Neural cell (in vitro differentiated cells): Measurements from ENCODE around the gene UBTF. TPM values are rescaled to one million over a fixed set of nuclear protein-coding genes. Genes with fewer than 3 reads are reported as not detected.

Experiments
- H2AFZ ChIP-seq: fragments of 200-600, 300-800 bp; sonication (generic), shearing (Covaris generic); 2 replicates; pipeline ENCODE4 v1.6.0; 2014; ENCODE audit warnings: low read depth, mild to moderate bottlenecking, antibody characterized with exemption, low read length, moderate library complexity
- H3F3A ChIP-seq: fragments of 200-600 bp; shearing (Covaris generic); 2 replicates; pipeline ENCODE4 v1.6.1; 2016; ENCODE audit warnings: mild to moderate bottlenecking, moderate library complexity, mixed read lengths, antibody characterized with exemption, low read length; ENCODE audit not compliant: insufficient read depth, poor library complexity, severe bottlenecking
- H3K27ac ChIP-seq: fragments of 200-600, 300-800 bp; sonication (generic), shearing (Covaris generic); 2 replicates; pipeline ENCODE4 v1.5.1; 2014; ENCODE audit warnings: mild to moderate bottlenecking, low read length, moderate library complexity
- H3K27me3 ChIP-seq: fragments of 300-800, 200-600 bp; sonication (generic), shearing (Covaris generic); 2 replicates; pipeline ENCODE4 v1.6.0; 2014; ENCODE audit warnings: mild to moderate bottlenecking, low read depth, low read length, moderate library complexity; ENCODE audit not compliant: insufficient read depth
- H3K36me3 ChIP-seq: fragments of 300-800, 200-600 bp; sonication (generic), shearing (Covaris generic); 2 replicates; pipeline ENCODE4 v1.5.1; 2014; ENCODE audit warnings: mild to moderate bottlenecking, antibody characterized with exemption, low read length, moderate library complexity; ENCODE audit not compliant: insufficient read depth
- H3K4me2 ChIP-seq: fragments of 300-800, 200-600 bp; sonication (generic), shearing (Covaris generic); 2 replicates; pipeline ENCODE4 v1.6.0; 2014; ENCODE audit warnings: mild to moderate bottlenecking, low read length
- H3K4me3 ChIP-seq: fragments of 300-800, 200-600 bp; sonication (generic), shearing (Covaris generic); 2 replicates; pipeline ENCODE4 v1.5.1; 2014; ENCODE audit warnings: mild to moderate bottlenecking, low read length, moderate library complexity
- H3K79me2 ChIP-seq: fragments of 200-600 bp; shearing (Covaris generic); replicated peaks from 2 replicates; pipeline ENCODE4 v1.6.0; 2014; ENCODE audit warnings: mild to moderate bottlenecking, low read length, moderate library complexity; ENCODE audit not compliant: insufficient read depth
- H3K9ac ChIP-seq: fragments of 300-800, 200-600 bp; sonication (generic), shearing (Covaris generic); 2 replicates; pipeline ENCODE4 v1.6.1; 2016; ENCODE audit warnings: mild to moderate bottlenecking, low read length, mixed read lengths
- H3K9me2 ChIP-seq: fragments of 200-600 bp; shearing (Covaris generic); 2 replicates; pipeline ENCODE4 v1.6.1; 2016; ENCODE audit warnings: mild to moderate bottlenecking, low read length, mixed read lengths; ENCODE audit not compliant: insufficient read depth
- H3K9me3 ChIP-seq: fragments of 200-600, 300-800 bp; sonication (generic), shearing (Covaris generic); 2 replicates; pipeline ENCODE4 v1.6.1; 2016; ENCODE audit warnings: mild to moderate bottlenecking, mixed run types, low read length, moderate library complexity, mixed read lengths
- H4K20me1 ChIP-seq: fragments of 200-600 bp; shearing (Covaris generic); 2 replicates; pipeline ENCODE4 v1.6.1; 2016; ENCODE audit warnings: mild to moderate bottlenecking, mixed run types; ENCODE audit not compliant: insufficient read depth
- CTCF ChIP-seq: fragments of 450-650 bp; IDR thresholded peaks from 2 replicates; pipeline ENCODE4 v1.5.1; 2014; ENCODE audit warnings: antibody characterized with exemption, mild to moderate bottlenecking, moderate library complexity; ENCODE audit not compliant: poor library complexity, severe bottlenecking
- EP300 ChIP-seq: fragments of 450-650 bp; conservative IDR thresholded peaks from 2 replicates; pipeline ENCODE4 v1.6.1; 2014; ENCODE audit warnings: antibody characterized with exemption, mild to moderate bottlenecking, moderate library complexity; ENCODE audit not compliant: poor library complexity, severe bottlenecking
- EZH2 ChIP-seq: fragments of 200-600, 300-800 bp; shearing (Covaris generic), sonication (generic); IDR thresholded peaks from 2 replicates; pipeline ENCODE4 v1.6.1; 2014; ENCODE audit warnings: antibody characterized with exemption, low read length, borderline replicate concordance, mild to moderate bottlenecking; ENCODE audit not compliant: insufficient read depth, poor library complexity, severe bottlenecking
- MXI1 ChIP-seq: fragments of 450-650 bp; conservative IDR thresholded peaks from 2 replicates; pipeline ENCODE4 v1.6.1; 2014; ENCODE audit warnings: antibody characterized with exemption, mild to moderate bottlenecking; ENCODE audit not compliant: poor library complexity, severe bottlenecking
- POLR2AphosphoS5 ChIP-seq: IDR thresholded peaks from 2 replicates; pipeline ENCODE4 v1.6.1; 2012
- RAD21 ChIP-seq: fragments of 450-650 bp; conservative IDR thresholded peaks from 2 replicates; pipeline ENCODE4 v1.6.1; 2014; ENCODE audit warnings: antibody characterized with exemption, mild to moderate bottlenecking, moderate library complexity
- SMC3 ChIP-seq: fragments of 450-650 bp; conservative IDR thresholded peaks from 2 replicates; pipeline ENCODE4 v1.6.1; 2014; ENCODE audit warnings: antibody characterized with exemption, mild to moderate bottlenecking, moderate library complexity; ENCODE audit not compliant: poor library complexity
- TAF1 ChIP-seq: IDR thresholded peaks from 2 replicates; pipeline ENCODE4 v1.6.1; 2012; ENCODE audit warnings: low read depth
- polyA plus RNA-seq: library from polyadenylated mRNA; depleted of rRNA; stranded (reverse); fragments of >200 nt; gene quantifications from 2 replicates; pipeline ENCODE4 v1.2.3, GENCODE V29; 2014
- TF ChIP-seq, protein P1 (sequence below): IDR thresholded peaks from 2 replicates; pipeline ENCODE4 v1.6.1; 2012; ENCODE audit warnings: borderline replicate concordance

Gene UBTF
- polyA plus RNA-seq, 1 donor from 2014 or later, result 73.8 TPM

- Histone ChIP-seq H3K9ac (no peak overlapping the region), H3K9me2 (no peaks in the 10 kb centered on the region), H3K9me3 (no peaks in the 10 kb centered on the region), H3F3A (no peaks in the 10 kb centered on the region), H3K36me3 (no peaks in the 10 kb centered on the region), H3K27me3 (no peaks in the 10 kb centered on the region), H4K20me1 (no peaks in the 10 kb centered on the region), H3K4me3 (no peak overlapping the region), H3K4me2 (no peak overlapping the region), H2AFZ (no peak overlapping the region), H3K27ac (no peak overlapping the region), H3K79me2 (no peaks in the 10 kb centered on the region)
- TF ChIP-seq TAF1 (no peak), RAD21 (no peak), EZH2 (no peak), POLR2AphosphoS5 (no peak), EP300 (no peak), MXI1 (no peak), CTCF (no peak), SMC3 (no peak)
- TF ChIP-seq, protein P1, sequence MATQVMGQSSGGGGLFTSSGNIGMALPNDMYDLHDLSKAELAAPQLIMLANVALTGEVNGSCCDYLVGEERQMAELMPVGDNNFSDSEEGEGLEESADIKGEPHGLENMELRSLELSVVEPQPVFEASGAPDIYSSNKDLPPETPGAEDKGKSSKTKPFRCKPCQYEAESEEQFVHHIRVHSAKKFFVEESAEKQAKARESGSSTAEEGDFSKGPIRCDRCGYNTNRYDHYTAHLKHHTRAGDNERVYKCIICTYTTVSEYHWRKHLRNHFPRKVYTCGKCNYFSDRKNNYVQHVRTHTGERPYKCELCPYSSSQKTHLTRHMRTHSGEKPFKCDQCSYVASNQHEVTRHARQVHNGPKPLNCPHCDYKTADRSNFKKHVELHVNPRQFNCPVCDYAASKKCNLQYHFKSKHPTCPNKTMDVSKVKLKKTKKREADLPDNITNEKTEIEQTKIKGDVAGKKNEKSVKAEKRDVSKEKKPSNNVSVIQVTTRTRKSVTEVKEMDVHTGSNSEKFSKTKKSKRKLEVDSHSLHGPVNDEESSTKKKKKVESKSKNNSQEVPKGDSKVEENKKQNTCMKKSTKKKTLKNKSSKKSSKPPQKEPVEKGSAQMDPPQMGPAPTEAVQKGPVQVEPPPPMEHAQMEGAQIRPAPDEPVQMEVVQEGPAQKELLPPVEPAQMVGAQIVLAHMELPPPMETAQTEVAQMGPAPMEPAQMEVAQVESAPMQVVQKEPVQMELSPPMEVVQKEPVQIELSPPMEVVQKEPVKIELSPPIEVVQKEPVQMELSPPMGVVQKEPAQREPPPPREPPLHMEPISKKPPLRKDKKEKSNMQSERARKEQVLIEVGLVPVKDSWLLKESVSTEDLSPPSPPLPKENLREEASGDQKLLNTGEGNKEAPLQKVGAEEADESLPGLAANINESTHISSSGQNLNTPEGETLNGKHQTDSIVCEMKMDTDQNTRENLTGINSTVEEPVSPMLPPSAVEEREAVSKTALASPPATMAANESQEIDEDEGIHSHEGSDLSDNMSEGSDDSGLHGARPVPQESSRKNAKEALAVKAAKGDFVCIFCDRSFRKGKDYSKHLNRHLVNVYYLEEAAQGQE, result no peak
Measured at GRCh38 chr17:44235583-44235936, 16.1 kb upstream of the UBTF start.

GRCh38 chr17:44233582-44233981 lies 14.1 kb upstream of the UBTF start:
- Histone ChIP-seq H3K9me3 (no peaks in the 10 kb centered on the region), H3K27ac (no peak overlapping the region), H4K20me1 (no peaks in the 10 kb centered on the region), H2AFZ (no peak overlapping the region), H3F3A (no peaks in the 10 kb centered on the region), H3K36me3 (no peaks in the 10 kb centered on the region), H3K4me2 (no peak overlapping the region), H3K9me2 (no peaks in the 10 kb centered on the region), H3K4me3 (no peak overlapping the region), H3K9ac (no peak overlapping the region), H3K27me3 (no peaks in the 10 kb centered on the region), H3K79me2 (no peaks in the 10 kb centered on the region)
- TF ChIP-seq TAF1 (no peak), SMC3 (no peak), CTCF (no peak), MXI1 (no peak), EZH2 (no peak), RAD21 (no peak), EP300 (no peak), POLR2AphosphoS5 (no peak)
- TF ChIP-seq, protein P1, result no peak
